Activated CD4-positive, alpha-beta T cell treated with anti-CD3 and anti-CD28 coated beads for 1 hour (primary cell): ENCODE measurements around the gene ATXN8OS.
"Not testable (repeated sequence)": the region's sequence is repeated elsewhere in the genome, so short reads cannot be mapped to it uniquely, and the experiment has no call there.

Experiments used
- DNase-seq: peaks from one replicate; pipeline ENCODE4 v3.0.0-alpha.2; 2020

Gene ATXN8OS

DNA sequence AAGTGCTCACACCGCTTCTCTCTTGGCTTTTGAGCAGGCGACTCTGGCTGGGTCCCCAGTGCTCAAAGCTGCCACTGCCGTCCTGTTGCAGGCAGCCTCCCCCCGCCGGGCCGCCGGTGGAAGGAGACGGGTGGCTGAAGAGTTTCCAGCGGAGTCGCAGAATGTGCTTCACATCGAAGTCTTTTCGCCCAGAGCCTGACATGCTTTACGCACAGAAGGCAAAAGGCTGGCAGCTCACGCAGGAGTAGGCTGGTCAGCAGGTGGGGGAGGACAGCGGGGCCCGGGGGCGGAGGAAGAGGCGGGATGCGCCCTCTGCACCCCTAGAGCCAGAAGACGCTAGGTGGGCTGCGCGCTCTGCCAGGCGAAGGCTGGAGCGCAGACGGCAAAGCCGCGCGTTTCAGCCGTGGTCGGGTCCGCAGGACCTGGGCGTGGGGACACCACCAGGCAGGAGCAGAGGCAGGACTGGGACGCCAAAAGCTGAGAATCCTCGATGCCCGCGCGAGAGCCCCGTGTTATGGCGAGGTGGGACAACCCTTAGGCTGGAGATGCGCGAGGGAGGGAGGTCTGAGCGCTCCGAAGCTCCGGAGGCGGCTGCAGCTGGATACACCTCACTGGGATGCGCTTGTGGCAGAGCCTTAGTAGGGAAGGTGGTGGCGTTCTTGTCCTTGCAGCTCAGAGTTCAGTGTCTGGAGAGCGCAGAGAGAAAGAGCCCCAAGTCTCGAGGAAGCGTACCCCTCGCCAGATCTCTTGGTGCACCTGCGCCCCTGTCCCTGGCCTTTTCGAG is at the start of gene ATXN8OS:
TSS of gene ATXN8OS (plus strand) at position 329 of the 784 bp plus-strand sequence.
- DNase-seq: no peak

DNA sequence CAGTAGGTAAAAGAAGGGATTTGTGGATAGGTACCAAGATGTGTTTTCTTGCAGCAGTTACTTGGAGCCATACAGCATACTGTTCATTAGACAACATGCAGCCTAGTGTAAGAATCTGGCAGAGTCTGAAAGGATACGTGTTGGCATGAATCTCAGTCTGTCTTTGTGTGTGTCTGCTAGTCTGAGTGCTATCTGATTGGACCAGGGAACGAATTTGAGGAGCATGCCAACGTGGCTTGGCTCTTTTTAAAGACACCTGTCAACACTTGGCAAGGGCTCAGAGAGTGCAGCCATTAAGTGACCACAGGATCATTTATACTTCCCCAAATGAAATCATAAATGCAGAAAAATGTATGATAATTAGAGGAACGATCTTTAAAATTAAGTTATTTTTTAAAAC is 27.6 kb upstream of the ATXN8OS start:
- no peak for DNase-seq

DNA sequence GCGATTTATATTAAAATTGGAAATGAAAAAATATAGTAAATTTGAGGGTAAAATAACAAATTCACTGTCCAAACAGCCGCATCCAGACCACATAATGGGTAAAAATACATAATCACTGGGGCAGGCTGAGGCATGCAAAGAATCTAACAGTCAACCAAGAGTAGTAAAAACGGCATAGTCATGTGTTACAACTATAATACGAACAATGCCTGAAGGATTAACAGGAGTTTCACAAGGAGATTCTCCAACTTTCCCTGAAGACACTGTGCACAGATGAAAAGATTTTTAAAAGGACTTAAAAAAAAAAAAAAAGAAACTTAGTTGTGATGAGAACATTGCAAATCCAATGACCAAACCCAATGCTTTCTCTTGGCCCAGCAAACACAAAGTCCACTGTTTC is 20.4 kb upstream of the ATXN8OS start:
- no peak for DNase-seq

DNA sequence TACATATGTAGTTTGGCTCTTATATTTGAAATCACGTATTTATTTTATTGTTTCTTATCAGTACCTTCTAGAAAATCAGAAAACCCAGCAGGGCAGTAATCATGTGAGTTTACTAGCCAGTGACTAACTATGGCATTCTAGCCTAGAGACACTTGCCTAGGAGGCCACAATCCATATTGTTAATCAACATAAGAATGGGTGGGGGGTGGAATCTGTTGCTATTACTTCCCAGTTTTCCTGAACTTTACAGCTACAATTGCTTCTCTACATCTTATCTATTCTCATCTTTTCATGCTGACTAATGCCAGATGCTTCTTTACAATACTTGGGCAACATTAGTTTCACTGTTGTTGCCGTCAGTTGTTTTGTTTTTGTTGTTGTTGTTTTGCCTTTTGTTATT is 18.7 kb upstream of the ATXN8OS start:
- no peak for DNase-seq

DNA sequence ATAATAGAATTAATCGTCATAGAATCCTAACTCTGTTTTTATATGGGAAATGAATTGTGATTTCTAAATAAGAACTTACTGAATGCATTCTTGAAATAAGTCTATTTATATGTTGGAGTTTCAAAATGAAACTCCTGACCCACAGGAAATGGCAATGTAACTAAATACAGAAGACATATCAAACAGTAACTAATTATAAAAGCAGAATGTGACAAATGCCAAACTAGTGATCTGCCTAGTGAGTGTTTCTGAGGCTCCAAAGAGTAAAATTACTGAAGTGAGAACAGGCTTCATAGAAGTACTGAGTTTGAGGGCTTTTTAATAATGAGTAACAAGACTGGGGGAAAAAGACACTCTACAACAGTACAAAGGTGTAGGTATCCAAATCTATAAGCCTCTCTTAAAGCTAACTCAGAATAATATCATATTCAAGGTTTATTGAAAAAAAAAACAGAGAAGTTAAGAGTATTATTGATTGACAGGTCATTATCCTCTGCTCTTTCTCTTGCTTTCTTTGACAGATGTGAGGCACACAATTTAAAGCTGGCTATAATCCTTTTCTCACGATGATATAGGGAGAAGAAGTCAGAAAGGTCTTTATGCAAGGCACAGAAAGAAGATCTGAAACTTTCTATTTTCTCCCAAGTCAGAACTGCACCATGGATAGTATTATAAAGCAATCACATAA is 17.4 kb upstream of the ATXN8OS start:
- no peak for DNase-seq

DNA sequence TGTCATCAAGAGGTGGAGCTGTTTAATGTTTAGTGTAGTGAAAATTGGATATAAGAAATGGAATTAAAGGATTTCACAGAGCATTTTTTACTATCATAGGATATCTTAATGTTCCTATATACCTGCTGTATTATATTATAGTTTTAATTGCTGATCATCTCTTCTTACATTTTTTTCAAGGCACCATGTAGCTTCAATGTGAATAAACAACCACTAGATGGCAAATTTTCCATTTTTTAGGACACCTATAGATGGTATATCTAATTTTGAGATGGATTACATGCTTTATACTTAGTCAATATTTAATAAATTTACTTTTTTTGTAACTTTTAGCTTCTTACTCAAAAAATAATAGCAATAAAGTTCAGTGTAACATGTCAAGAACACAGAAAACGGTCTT is 9.0 kb upstream of the ATXN8OS start:
- no peak for DNase-seq

DNA sequence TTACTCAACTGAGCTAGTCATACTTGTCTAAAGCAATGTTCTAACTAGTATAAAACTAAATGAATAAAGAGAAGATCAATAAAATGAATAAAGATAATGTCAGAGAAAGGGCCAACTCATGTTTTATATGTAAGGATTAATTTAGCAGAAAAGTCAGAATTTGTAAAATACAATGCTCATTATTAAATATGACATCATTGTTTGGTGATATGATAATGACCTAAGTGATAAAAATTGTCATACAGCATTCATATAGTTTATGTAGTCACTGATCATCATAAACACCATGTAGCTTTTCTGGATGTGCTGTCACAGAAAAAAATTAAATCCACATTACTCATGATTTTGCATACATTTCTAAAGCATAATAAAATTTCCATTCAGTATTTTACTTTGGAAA is 3.1 kb upstream of the ATXN8OS start:
- DNase-seq: no peak

DNA sequence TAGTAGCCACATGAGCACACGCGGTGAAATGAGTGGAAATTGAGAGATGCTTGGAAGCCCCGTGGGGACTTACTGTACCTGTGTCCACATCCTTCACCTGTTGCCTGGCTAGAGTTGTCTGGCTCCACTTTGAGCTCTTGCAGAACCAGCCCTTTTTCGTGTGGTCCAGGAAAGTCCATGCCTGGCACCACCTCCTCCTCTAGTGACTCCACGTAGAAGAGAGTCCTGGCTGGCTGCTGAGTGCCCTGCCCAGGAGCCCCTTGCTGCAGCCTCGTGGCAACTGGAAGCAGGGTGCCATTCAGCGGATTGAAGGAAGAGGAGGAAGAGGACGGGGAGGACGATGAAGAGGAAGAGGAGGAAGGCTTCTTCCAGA is 515 bp upstream of the ATXN8OS start:
- DNase-seq: no peak

DNA sequence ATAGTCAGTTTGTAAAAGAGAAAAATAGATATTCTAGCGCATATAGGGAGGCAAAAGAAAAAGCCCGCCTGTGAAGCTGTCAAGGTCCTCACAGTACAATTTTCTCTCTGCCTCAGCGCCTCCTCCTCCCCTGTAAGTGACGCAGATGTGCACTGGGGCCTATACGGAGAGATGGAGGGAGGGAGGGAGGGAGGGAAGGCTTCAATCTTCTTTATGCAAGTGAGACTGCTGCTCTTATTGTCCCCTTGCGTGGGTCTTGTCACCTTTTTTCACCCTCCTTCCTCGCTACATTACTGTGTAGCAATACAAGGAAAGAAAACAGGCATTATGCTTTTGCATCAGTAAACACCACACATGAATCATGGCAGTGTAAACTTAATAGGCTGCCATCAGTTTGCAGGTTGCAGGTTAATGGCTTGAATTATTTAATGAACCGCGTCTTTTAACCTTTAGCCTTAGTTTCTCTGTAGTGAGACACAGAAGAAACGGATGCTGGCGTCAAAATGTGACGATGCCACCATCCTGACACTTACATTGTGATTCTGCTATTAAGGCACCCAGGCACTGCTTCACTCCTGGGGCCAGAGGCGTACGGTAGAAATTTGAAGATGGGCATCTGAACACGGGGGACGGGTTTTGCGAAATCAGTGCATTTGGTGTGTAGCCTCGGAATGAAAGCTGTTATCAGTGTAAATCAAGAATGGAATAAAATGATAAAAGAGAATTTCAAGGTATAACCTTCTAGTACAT is 905 bp downstream of the ATXN8OS start, which contains the start of gene KLHL1:
TSS of gene KLHL1 (minus strand) at position 97 of the 750 bp plus-strand sequence. CDS start 753 bp downstream, outside the sequence.
- no peak for DNase-seq

DNA sequence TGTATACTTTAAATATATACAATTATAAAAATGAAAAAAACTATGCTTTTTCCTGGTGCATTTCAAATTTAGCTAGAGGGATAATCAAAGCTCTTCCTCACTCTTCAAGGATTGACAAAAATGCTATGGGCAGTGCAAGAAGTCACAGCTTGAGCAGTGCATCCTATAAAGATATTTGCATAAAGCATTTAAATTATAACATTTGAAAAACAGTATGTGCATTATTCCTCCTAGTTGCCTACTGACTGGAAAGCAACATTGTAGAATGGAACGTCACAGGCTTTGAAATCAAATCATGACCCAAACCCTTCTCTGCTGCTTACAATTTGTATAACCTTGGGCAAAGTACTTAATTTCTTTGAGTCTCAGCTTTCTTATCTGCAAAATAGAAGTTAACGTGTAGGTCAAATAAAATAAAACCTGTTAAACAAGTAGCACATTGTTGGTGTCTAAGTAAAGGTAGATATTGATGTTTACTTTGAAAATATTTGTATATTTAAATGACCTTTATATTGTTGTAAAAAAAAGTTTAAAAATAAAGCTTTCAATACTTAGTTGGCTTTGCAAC is 9.8 kb downstream of the ATXN8OS start:
- no peak for DNase-seq

DNA sequence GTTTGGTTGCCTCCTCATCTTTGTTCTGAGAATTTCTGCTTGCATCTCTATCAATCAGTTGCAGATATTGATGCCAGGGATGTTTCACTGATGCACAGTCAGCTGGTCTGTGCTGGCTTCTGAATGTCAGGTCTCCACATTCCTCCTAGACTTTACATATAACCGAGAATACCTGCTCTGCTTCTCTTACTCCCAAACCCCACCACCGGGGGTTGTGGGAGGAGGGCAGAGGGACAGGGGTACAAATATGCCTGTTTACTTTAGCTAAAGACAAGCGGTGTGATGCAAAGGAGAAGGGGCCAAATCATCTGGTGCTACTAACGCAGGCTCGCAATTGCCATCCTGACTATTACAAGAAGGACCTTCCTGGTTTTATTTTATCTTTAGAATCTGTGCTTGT is 18.1 kb downstream of the ATXN8OS start:
- no peak for DNase-seq

DNA sequence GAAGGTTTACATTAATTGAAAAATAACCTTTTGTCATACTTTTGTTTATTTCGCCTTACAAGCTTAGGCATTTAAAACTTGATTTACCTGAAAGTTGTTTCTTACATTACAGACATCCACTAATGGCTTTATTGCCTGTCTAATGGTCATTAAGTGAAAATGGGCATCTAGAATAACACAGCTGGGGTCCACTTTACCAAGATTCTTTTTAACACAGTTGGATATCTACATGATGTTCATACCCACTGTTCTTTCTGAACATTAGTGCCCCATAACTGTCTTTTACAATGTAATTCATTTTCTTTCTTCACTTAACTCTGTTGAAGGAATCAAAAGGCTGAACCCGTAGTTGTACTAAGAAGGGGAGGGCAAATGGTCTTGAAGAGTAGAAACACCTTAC is 20.5 kb downstream of the ATXN8OS start:
- no peak for DNase-seq

DNA sequence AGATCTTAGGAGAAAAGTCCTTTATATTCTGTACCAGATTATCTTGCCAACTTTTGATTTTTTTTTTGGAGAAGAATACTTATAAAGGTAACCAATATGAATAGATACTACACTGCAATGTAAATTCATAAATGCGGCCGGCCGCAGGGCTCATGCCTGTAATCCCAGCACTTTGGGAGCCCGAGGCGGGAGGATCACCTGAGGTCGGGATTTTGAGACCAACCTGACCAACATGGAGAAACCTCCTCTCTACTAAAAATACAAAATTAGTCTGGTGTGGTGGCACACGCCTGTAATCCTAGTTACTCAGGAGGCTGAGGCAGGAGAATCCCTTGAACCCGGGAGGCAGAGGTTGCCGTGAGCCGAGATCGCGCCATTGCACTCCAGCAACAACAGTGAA is 35.0 kb downstream of the ATXN8OS start:
- not testable (repeated sequence) for DNase-seq

DNA sequence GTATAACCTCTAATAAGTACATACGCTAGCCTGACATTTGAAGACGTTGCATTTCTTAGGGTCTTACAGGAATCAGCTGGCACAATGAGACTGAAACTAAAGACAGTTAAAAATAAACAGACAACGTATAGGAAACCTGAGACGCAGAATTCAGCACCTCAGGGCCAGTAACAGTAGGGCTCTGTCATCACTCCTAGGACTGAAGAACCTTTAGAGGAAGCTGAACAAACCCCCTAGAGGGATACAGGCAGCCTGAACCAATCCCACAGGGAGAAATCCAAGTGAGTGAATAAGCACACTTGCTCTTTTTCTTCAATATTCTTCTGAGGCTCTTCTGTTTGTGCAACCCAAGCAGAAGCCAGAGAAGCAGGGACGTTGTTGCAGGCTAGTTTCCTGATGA is 54.5 kb downstream of the ATXN8OS start:
- DNase-seq: no peak

DNA sequence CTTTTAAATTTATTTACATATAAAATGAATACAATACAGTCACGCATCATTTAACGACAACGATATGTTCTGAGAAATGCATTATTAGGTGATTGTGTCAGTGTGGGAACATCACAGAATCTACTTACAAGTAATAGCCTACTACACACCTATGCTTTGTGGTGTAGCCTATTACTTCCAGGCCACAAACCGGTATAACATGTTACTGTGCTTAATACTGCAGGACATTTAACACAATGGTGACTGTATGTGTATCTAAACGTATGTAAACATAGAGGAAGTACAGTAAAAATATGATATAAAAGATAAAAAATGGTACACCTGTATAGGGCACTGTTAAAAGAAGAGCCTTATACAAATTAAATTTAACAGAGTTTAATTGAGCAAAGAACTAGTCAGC is 63.1 kb downstream of the ATXN8OS start:
- no peak for DNase-seq

DNA sequence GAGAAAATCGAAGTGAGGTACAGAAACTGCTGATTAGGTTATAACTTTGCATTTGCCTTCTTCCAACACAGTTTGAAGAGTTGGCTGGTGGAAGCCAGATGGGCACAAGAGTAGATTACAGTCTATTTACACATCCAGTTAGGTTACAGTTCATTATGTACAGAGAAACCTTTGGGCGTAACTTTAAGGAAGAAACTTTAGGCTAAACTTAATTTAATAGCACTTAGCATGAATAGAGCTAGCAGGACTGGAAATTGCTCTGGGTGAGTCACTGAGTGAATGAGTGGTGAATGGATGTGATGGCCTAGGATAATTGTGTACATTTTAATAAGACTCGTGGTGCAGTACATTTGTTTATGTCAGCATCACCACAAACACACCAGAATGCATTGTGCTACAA is 63.5 kb downstream of the ATXN8OS start:
- DNase-seq: no peak

DNA sequence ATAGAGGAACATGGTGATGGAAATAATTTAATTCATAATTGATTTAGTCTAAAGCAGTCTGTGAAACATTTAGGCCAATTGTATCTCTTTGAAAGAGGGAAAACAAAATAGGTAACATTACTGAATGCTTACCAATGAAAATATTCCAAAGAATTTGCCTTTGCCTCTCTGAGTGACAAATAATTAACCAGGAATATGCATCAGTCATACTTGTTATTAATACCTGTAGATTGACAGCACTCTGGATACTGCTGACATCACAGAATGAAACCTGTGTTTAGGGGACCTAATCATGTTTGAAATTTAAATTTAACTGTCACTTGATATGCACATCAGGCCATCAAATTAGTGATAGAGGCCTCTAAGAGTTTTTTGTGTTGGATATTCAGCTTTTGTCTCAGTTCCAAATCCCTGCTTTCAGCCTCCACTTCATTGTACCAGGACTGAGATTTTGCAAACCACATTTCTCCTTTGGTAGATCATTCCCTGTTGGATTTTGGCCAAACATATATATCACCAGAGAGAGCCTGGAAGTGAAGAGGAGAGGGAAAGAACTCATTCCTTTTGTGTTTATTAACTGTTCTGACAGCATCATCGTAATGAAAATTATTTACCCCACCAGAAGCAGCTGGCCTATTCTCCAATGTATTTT is 65.4 kb downstream of the ATXN8OS start:
- DNase-seq: no peak

DNA sequence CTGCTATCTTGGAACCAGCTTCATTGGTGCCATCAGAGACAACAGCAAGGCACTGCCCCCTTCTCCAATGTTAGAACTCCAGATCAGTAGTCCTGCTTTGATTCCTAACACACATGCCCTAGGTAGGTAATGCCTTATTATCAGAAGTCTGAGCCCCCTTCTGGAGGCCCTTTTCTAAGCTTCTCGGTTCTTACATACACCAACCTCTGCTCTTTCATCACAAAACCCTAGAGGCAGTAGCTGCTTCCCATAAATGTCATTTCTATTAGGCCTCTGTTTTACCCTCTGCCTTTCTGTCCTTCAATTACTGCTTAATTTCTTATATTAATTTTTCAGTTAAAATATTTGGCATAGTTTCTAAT is 66.0 kb downstream of the ATXN8OS start:
- DNase-seq: no peak

DNA sequence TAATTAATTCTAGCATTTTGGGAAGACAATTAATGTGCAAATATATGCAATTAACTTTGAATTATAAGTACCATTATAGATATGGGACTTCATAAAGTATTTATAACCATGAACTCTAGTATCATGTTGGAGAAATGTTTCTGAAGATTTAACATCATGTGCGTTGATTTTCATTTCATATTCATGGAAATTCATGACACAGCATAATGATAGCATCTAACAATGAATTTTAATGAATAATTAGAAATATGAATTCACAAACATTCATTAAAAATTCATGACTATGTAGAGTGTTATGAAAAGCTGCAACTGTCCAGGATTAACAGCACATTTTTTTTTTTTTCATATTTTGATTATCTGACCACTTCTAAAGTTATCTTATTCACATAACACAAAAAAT is 70.7 kb downstream of the ATXN8OS start:
- DNase-seq: no peak
